Smooth muscle cell (in vitro differentiated cells): Measurements from ENCODE around the gene FBXW5. TPM values are rescaled to one million over a fixed set of nuclear protein-coding genes. Genes with fewer than 3 reads are reported as not detected.

Experiments
- DNase-seq: peaks from one replicate; lab custom pipeline; 2025; ENCODE audit not compliant: unreplicated experiment; lab: John Stamatoyannopoulos, UW
- H2AFZ ChIP-seq: fragments of 200-600 bp; sonication (generic); 2 replicates; pipeline ENCODE4 v1.6.0; 2016; ENCODE audit warnings: antibody characterized with exemption, low read depth, mild to moderate bottlenecking
- H3F3A ChIP-seq: fragments of 200-600 bp; sonication (generic); 2 replicates; pipeline ENCODE4 v1.6.0; 2017; ENCODE audit warnings: antibody characterized with exemption, low read depth
- H3K27ac ChIP-seq: fragments of 200-600 bp; sonication (generic); 2 replicates; pipeline ENCODE4 v1.5.1; 2016; ENCODE audit warnings: low read depth, mild to moderate bottlenecking
- H3K27me3 ChIP-seq: fragments of 200-600 bp; sonication (generic); 2 replicates; pipeline ENCODE4 v1.6.1; 2016; ENCODE audit warnings: low read depth, mild to moderate bottlenecking
- H3K36me3 ChIP-seq: fragments of 200-600 bp; sonication (generic); 2 replicates; pipeline ENCODE4 v1.5.1; 2016; ENCODE audit warnings: low read depth
- H3K4me1 ChIP-seq: fragments of 200-600 bp; sonication (generic); 2 replicates; pipeline ENCODE4 v1.5.1; 2016; ENCODE audit warnings: low read depth
- H3K4me2 ChIP-seq: fragments of 200-600 bp; sonication (generic); 2 replicates; pipeline ENCODE4 v1.6.0; 2016; ENCODE audit warnings: mild to moderate bottlenecking
- H3K4me3 ChIP-seq: fragments of 200-600 bp; sonication (generic); 2 replicates; pipeline ENCODE4 v1.5.1; 2016; ENCODE audit warnings: mild to moderate bottlenecking
- H3K79me2 ChIP-seq: fragments of 200-600 bp; sonication (generic); 2 replicates; pipeline ENCODE4 v1.6.0; 2016; ENCODE audit warnings: low read depth, mild to moderate bottlenecking
- H3K9ac ChIP-seq: fragments of 200-600 bp; sonication (generic); 2 replicates; pipeline ENCODE4 v1.6.0; 2016; ENCODE audit warnings: low read depth
- H3K9me3 ChIP-seq: fragments of 200-600 bp; sonication (generic); replicated peaks from 2 replicates; pipeline ENCODE4 v1.5.1; 2016; ENCODE audit warnings: low read depth
- H4K20me1 ChIP-seq: fragments of 200-600 bp; sonication (generic); 2 replicates; pipeline ENCODE4 v1.6.0; 2016; ENCODE audit warnings: low read depth
- WGBS: methylation state at CpG from one replicate; pipeline ENCODE4 v1.1.7; 2016; ENCODE audit warnings: low lambda C conversion rate; 5-methylcytosine and 5-hydroxymethylcytosine counted together
- polyA plus RNA-seq: library from polyadenylated mRNA; unstranded; fragments of >200 nt; fragmentation: Nextera tagmentation; extraction: Ambion mirVana; gene quantifications from 2 replicates; pipeline ENCODE4 v1.2.1, GENCODE V29; 2016
- total RNA-seq: library from RNA; depleted of rRNA; stranded (reverse); fragments of >200 nt; gene quantifications from 2 replicates; pipeline ENCODE4 v1.2.3, GENCODE V29; 2014
- TF ChIP-seq, protein P1 (sequence below): fragments of 200-600 bp; sonication (generic); IDR thresholded peaks from 2 replicates; pipeline ENCODE4 v1.5.1; 2017; ENCODE audit warnings: borderline replicate concordance, mild to moderate bottlenecking, antibody characterized with exemption; ENCODE audit not compliant: insufficient read depth, poor library complexity, severe bottlenecking

The FBXW5 gene
- total and polyA plus RNA-seq, 2 experiments from 2014 or later: 70.5 to 105 TPM

DNA sequence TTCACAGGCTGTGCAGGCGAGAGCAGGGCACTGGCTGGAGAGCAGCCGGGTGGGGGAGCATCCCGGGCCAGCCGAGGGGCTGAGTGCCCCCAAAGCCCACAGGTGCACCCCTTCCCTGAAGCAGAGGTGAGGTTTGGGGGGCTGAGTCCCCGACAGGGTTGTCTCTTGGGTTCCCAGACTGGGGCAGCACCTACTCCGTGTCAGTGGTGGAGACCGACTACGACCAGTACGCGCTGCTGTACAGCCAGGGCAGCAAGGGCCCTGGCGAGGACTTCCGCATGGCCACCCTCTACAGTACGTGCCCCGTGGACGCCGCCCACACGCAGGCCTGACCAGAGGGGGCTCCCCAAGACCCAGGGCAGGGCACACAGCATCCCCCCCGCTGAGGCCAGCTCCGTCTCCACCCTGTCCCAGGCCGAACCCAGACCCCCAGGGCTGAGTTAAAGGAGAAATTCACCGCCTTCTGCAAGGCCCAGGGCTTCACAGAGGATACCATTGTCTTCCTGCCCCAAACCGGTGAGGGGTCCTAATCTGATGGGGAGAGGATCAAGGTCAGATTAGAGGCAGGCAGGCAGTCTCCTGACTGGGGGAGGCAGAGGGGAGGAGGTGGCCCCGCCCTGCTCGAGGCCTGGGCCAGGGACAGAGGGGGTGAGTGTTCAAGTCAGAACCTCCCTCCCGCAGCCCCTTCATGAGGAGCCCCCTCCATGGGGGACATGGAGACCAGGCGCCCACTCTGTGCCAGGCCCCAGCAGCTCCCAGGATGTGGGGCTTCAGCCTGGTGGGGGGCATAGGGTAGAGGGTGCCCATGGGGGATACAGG, 35.4 kb upstream of the FBXW5 start:
- Histone ChIP-seq H3K36me3 (no peaks in the 10 kb centered on the region), H3K9me3 (no peaks in the 10 kb centered on the region), H3K4me2 (no peak overlapping the region), H4K20me1 (peaks cover 9% of the 10 kb centered on the region), H3K4me3 (no peak overlapping the region), H3K79me2 (no peaks in the 10 kb centered on the region), H3K27me3 (peaks cover 13% of the 10 kb centered on the region), H2AFZ (no peak overlapping the region), H3K27ac (no peak overlapping the region), H3K4me1 (peaks cover 4% of the 10 kb centered on the region), H3F3A (no peaks in the 10 kb centered on the region), H3K9ac (no peak overlapping the region)
- 90% methylated on average over 26 of the region's 26 CpGs for WGBS
- TF ChIP-seq, protein P1, sequence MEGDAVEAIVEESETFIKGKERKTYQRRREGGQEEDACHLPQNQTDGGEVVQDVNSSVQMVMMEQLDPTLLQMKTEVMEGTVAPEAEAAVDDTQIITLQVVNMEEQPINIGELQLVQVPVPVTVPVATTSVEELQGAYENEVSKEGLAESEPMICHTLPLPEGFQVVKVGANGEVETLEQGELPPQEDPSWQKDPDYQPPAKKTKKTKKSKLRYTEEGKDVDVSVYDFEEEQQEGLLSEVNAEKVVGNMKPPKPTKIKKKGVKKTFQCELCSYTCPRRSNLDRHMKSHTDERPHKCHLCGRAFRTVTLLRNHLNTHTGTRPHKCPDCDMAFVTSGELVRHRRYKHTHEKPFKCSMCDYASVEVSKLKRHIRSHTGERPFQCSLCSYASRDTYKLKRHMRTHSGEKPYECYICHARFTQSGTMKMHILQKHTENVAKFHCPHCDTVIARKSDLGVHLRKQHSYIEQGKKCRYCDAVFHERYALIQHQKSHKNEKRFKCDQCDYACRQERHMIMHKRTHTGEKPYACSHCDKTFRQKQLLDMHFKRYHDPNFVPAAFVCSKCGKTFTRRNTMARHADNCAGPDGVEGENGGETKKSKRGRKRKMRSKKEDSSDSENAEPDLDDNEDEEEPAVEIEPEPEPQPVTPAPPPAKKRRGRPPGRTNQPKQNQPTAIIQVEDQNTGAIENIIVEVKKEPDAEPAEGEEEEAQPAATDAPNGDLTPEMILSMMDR: no peak
- no peak for DNase-seq

DNA sequence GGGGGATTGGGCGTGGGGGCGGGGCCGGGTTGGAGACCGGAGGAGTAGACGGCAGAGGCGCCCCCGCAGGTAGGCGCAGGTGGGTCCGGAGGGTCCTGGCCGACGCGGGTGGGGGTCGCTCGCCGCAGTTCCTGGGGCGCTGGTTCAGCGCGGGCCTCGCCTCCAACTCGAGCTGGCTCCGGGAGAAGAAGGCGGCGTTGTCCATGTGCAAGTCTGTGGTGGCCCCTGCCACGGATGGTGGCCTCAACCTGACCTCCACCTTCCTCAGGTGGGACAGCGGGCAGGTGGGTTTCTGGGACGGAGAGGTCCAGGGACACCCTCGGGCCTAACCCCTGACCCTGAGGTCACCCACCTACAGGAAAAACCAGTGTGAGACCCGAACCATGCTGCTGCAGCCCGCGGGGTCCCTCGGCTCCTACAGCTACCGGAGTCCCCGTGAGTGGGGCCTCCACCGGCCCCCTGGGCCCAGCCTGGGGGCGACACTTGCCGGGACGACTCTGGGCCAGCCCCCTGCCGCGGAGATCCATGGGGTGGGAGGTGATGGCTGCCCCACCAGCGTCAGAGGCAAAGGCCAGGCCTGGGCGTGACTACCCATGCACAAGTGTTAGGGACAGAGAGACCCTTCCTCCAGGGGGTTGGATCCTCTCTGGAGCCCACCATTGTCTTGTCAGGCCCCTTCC, 34.5 kb upstream of the FBXW5 start:
- Histone ChIP-seq H3K9ac (no peak overlapping the region), H3K4me1 (peaks cover 4% of the 10 kb centered on the region), H3K4me3 (no peak overlapping the region), H3F3A (no peaks in the 10 kb centered on the region), H3K9me3 (no peaks in the 10 kb centered on the region), H3K27me3 (peaks cover 3% of the 10 kb centered on the region), H3K4me2 (no peak overlapping the region), H3K27ac (no peak overlapping the region), H4K20me1 (peaks cover 9% of the 10 kb centered on the region), H2AFZ (no peak overlapping the region), H3K79me2 (no peaks in the 10 kb centered on the region), H3K36me3 (no peaks in the 10 kb centered on the region)
- WGBS: 87% methylated on average over 23 of the region's 41 CpGs
- DNase-seq: no peak
- TF ChIP-seq, protein P1: no peak

DNA sequence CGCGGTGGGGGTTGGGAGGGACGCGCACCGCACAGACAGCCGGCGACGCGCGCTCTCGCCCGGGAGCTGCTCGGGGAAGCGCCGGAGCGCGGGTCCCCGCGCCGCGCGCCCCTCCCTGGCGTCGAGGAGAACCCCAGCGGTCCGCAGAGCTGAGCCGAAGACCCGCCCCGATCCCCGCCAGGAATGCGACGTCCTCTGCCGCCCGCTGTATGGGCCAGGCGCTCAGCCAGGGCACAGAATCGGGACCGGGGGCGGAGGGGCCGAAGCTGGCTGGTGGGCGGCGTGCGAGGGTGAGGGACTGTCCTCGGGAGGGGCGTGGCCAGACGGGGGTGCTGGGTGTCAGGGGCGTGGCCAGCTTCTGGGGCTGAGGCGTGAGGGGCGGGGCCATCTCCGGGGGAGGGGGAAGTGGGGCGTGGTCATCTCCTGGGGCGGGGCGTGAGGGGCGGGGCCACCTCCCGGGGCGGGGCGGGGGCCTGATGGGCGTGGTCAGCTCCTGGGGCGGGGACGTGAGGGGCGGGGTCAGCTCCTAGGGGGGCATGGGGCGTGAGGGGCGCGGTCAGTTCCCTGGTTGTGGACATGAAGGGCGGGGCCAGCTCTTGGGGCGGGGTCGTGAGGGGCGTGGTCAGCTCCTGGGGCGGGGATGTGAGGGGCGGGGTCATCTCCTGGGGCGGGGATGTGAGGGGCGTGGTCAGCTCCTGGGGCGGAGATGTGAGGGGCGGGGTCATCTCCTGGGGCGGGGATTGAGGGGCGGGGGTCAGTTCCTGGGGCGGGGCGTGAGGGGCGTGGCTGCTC, 33.7 kb upstream of the FBXW5 start:
- Histone ChIP-seq H3K9me3 (no peaks in the 10 kb centered on the region), H3K9ac (no peak overlapping the region), H2AFZ (peak overlapping the region; percentile 89), H3K27me3 (no peaks in the 10 kb centered on the region), H3K4me3 (peak overlapping the region; percentile 48), H3K36me3 (no peaks in the 10 kb centered on the region), H3K27ac (no peak overlapping the region), H3F3A (no peaks in the 10 kb centered on the region), H3K79me2 (no peaks in the 10 kb centered on the region), H4K20me1 (peaks cover 9% of the 10 kb centered on the region), H3K4me1 (peaks cover 4% of the 10 kb centered on the region), H3K4me2 (peak overlapping the region; percentile 82)
- DNase-seq: peak; percentile 86
- under 1% methylated on average over 45 of the region's 78 CpGs for WGBS
- TF ChIP-seq, protein P1: no peak
